Transverse colon (tissue), 4 donors: ENCODE data around the gene LDHB.

Experiments used
- EP300 ChIP-seq: sonication (generic); formaldehyde crosslinking; IDR thresholded peaks from one replicate; pipeline ENCODE4 v1.6.1; 2017; ENCODE audit warnings: antibody characterized with exemption, low read depth
- POLR2AphosphoS5 ChIP-seq, 3 donors: sonication (generic); formaldehyde crosslinking; IDR thresholded peaks; one replicate each; pipeline ENCODE4 v1.6.1; 2016; ENCODE audit warnings: antibody characterized with exemption in 3 of 3
- TF ChIP-seq, protein P1 (sequence below), 5 experiments: fragments of 200-600 bp in 3 of 5; fragments of 450-650 bp in 2 of 5; sonication (generic) in 3 of 5; IDR thresholded peaks; 1 replicate in 2 of 5; 2 replicates in 3 of 5; pipeline ENCODE4 v1.5.1; 2016 to 2017; ENCODE audit warnings: antibody characterized with exemption in 5 of 5, inconsistent platforms in 3 of 5, mild to moderate bottlenecking in 2 of 5, moderate library complexity in 1 of 5

DNA sequence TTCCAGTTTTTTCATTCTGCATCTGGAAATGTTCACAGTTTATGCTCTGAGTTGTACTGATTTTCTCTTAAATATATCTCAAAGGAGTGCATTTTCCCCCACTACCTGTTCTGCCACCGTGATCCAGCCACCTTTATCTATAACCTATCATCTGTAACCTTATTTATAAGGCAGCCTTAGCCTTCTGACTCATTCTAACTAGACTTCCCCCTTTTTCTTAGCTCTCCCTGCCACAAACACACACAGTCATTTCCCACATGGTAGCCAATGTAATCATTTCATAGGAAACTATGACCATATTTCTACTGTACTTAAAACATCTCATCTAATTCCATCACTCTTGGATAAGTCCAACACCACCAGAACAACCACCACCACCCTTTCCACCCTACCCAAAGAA lies 42.2 kb downstream of the LDHB start:
- TF ChIP-seq, protein P1, sequence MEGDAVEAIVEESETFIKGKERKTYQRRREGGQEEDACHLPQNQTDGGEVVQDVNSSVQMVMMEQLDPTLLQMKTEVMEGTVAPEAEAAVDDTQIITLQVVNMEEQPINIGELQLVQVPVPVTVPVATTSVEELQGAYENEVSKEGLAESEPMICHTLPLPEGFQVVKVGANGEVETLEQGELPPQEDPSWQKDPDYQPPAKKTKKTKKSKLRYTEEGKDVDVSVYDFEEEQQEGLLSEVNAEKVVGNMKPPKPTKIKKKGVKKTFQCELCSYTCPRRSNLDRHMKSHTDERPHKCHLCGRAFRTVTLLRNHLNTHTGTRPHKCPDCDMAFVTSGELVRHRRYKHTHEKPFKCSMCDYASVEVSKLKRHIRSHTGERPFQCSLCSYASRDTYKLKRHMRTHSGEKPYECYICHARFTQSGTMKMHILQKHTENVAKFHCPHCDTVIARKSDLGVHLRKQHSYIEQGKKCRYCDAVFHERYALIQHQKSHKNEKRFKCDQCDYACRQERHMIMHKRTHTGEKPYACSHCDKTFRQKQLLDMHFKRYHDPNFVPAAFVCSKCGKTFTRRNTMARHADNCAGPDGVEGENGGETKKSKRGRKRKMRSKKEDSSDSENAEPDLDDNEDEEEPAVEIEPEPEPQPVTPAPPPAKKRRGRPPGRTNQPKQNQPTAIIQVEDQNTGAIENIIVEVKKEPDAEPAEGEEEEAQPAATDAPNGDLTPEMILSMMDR (IDR thresholded peaks at IDR 0.05) = no peak
- TF ChIP-seq POLR2AphosphoS5 (IDR thresholded peaks at IDR 0.05) = no peak
- TF ChIP-seq EP300 = no peak
